IMR-90 (cell line): ENCODE results near the gene TTLL12. TPM values are rescaled to one million over a fixed set of nuclear protein-coding genes. Genes with fewer than 3 reads are reported as not detected.

Experiments used
- ATAC-seq: fragments of 200-7000 bp; cut with Tn5 transposase; 2 replicates; pipeline ENCODE4 v1.9.1; 2020; ENCODE audit warnings: low read depth, mild to moderate bottlenecking, moderate library complexity
- BruUV-seq: library from RNA; stranded (reverse); fragments of 400-500 nt; replicated peaks from 2 replicates; lab custom pipeline; 2021; lab: Mats Ljungman, UMichigan
- CTCF ChIA-PET: fragments of 300-600 bp; formaldehyde crosslinking; extraction: SDS; loops from one replicate; lab custom pipeline; 2021; ENCODE audit warnings: antibody characterized with exemption; lab: Yijun Ruan, JAX
- POLR2A ChIA-PET: fragments of 300-600 bp; sonication (Branson Sonifier 250); formaldehyde crosslinking; loops from one replicate; lab custom pipeline; 2022; ENCODE audit warnings: antibody characterized with exemption; ENCODE audit not compliant: unreplicated experiment; lab: Charles Lee
- DNase-seq: peaks from one replicate; pipeline ENCODE4 v3.0.0; 2013
- H2AFZ ChIP-seq: replicated peaks from 2 replicates; pipeline ENCODE3; 2013; ENCODE audit warnings: low read length, mild to moderate bottlenecking; ENCODE audit not compliant: poor library complexity
- H2AK5ac ChIP-seq: 2 replicates; pipeline ENCODE4 v1.6.1; 2013; ENCODE audit warnings: low read depth, low read length, inconsistent platforms
- H2AK9ac ChIP-seq: replicated peaks from 2 replicates; pipeline ENCODE3; 2013; ENCODE audit warnings: mild to moderate bottlenecking, low read depth, low read length, moderate library complexity; ENCODE audit not compliant: poor library complexity
- H2BK120ac ChIP-seq: 2 replicates; pipeline ENCODE4 v1.6.1; 2013; ENCODE audit warnings: low read depth, low read length, inconsistent platforms
- H2BK15ac ChIP-seq: 3 replicates; pipeline ENCODE4 v1.6.1; 2013; ENCODE audit warnings: low read depth, low read length, inconsistent platforms
- H2BK20ac ChIP-seq: 2 replicates; pipeline ENCODE4 v1.6.1; 2013; ENCODE audit warnings: low read depth, mild to moderate bottlenecking, inconsistent platforms, low read length, moderate library complexity
- H2BK5ac ChIP-seq: 2 replicates; pipeline ENCODE4 v1.6.1; 2013; ENCODE audit warnings: mild to moderate bottlenecking, low read depth, low read length, inconsistent platforms; ENCODE audit not compliant: poor library complexity, severe bottlenecking
- H3K14ac ChIP-seq: replicated peaks from 2 replicates; pipeline ENCODE4 v1.6.1; 2013; ENCODE audit warnings: low read depth, low read length, inconsistent platforms
- H3K18ac ChIP-seq: 2 replicates; pipeline ENCODE4 v1.6.1; 2013; ENCODE audit warnings: low read depth, low read length, control low read depth
- H3K23ac ChIP-seq: 2 replicates; pipeline ENCODE4 v1.6.1; 2013; ENCODE audit warnings: low read depth, low read length, inconsistent platforms
- H3K27ac ChIP-seq: 2 replicates; pipeline ENCODE4 v1.5.1; 2013; ENCODE audit warnings: mild to moderate bottlenecking, control low read depth, low read length; ENCODE audit not compliant: insufficient read depth
- H3K27me3 ChIP-seq: 2 replicates; pipeline ENCODE4 v1.6.1; 2013; ENCODE audit warnings: low read length; ENCODE audit not compliant: control insufficient read depth, insufficient read depth
- H3K36me3 ChIP-seq: 2 replicates; pipeline ENCODE4 v1.6.1; 2013; ENCODE audit warnings: low read length, mixed read lengths; ENCODE audit not compliant: control insufficient read depth, insufficient read depth
- H3K4ac ChIP-seq: 2 replicates; pipeline ENCODE4 v1.6.1; 2013; ENCODE audit warnings: low read depth, low read length, inconsistent platforms
- H3K4me1 ChIP-seq: 2 replicates; pipeline ENCODE4 v1.6.1; 2013; ENCODE audit warnings: low read length, mixed read lengths; ENCODE audit not compliant: control insufficient read depth, insufficient read depth
- H3K4me2 ChIP-seq: 2 replicates; pipeline ENCODE4 v1.6.1; 2013; ENCODE audit warnings: low read depth, mild to moderate bottlenecking, control low read depth, low read length, moderate library complexity
- H3K4me3 ChIP-seq: 2 replicates; pipeline ENCODE4 v1.5.1; 2013; ENCODE audit warnings: low read depth, mild to moderate bottlenecking, control low read depth, low read length, moderate library complexity; ENCODE audit not compliant: insufficient read depth
- H3K56ac ChIP-seq: 2 replicates; pipeline ENCODE4 v1.6.1; 2013; ENCODE audit warnings: low read length, inconsistent platforms; ENCODE audit not compliant: insufficient read depth; ENCODE audit errors: extremely low read depth
- H3K79me1 ChIP-seq, 2 experiments: 2 replicates each; pipeline ENCODE4 v1.6.1; 2013; ENCODE audit warnings: low read length in 2 of 2, inconsistent platforms in 1 of 2, low read depth in 1 of 2
- H3K9ac ChIP-seq: 2 replicates; pipeline ENCODE4 v1.6.1; 2013; ENCODE audit warnings: low read depth, low read length, control low read depth
- H3K9me1 ChIP-seq: 2 replicates; pipeline ENCODE4 v1.6.1; 2013; ENCODE audit warnings: low read length, inconsistent platforms; ENCODE audit not compliant: insufficient read depth
- H3K9me3 ChIP-seq: 2 replicates; pipeline ENCODE4 v1.6.1; 2013; ENCODE audit warnings: low read length; ENCODE audit not compliant: control insufficient read depth, insufficient read depth
- H4K20me1 ChIP-seq: 2 replicates; pipeline ENCODE4 v1.6.1; 2013; ENCODE audit warnings: low read length, inconsistent platforms; ENCODE audit not compliant: insufficient read depth
- H4K5ac ChIP-seq: 2 replicates; pipeline ENCODE4 v1.6.1; 2013; ENCODE audit warnings: mild to moderate bottlenecking, low read depth, low read length, control low read depth
- H4K8ac ChIP-seq, 2 experiments: 2 replicates each; pipeline ENCODE4 v1.6.1; 2013; ENCODE audit warnings: low read depth in 2 of 2, low read length in 2 of 2, control low read depth in 1 of 2, inconsistent platforms in 1 of 2
- H4K91ac ChIP-seq: 2 replicates; pipeline ENCODE4 v1.6.1; 2013; ENCODE audit warnings: low read depth, low read length, inconsistent platforms; ENCODE audit not compliant: insufficient read depth
- BHLHE40 ChIP-seq: fragments of 150-350 bp; IDR thresholded peaks from 2 replicates; pipeline ENCODE4 v1.6.1; 2016; ENCODE audit warnings: mild to moderate bottlenecking, low read depth, low read length
- CEBPB ChIP-seq: IDR thresholded peaks from 2 replicates; pipeline ENCODE4 v1.6.1; 2012; ENCODE audit warnings: low read depth, low read length, improper control_type of control experiment
- CHD1 ChIP-seq: IDR thresholded peaks from 2 replicates; pipeline ENCODE4 v1.6.1; 2012; ENCODE audit warnings: low read depth, low read length, improper control_type of control experiment
- CTCF ChIP-seq: conservative IDR thresholded peaks from 2 replicates; pipeline ENCODE4 v1.5.1; 2012; ENCODE audit warnings: mild to moderate bottlenecking, low read depth, low read length, improper control_type of control experiment
- ELK1 ChIP-seq: fragments of 150-350 bp; IDR thresholded peaks from 2 replicates; pipeline ENCODE4 v1.6.1; 2016; ENCODE audit warnings: low read depth, mild to moderate bottlenecking, low read length, moderate library complexity, borderline replicate concordance
- FOS ChIP-seq: fragments of 150-350 bp; IDR thresholded peaks from 2 replicates; pipeline ENCODE4 v1.6.1; 2016; ENCODE audit warnings: low read depth, low read length
- MAFK ChIP-seq: IDR thresholded peaks from 2 replicates; pipeline ENCODE4 v1.6.1; 2012; ENCODE audit warnings: low read depth, low read length, improper control_type of control experiment
- MAZ ChIP-seq: IDR thresholded peaks from 2 replicates; pipeline ENCODE4 v1.6.1; 2012; ENCODE audit warnings: low read depth, mild to moderate bottlenecking, low read length, improper control_type of control experiment, moderate library complexity, borderline replicate concordance
- MXI1 ChIP-seq: IDR thresholded peaks from 2 replicates; pipeline ENCODE4 v1.6.1; 2012; ENCODE audit warnings: low read depth, mild to moderate bottlenecking, low read length, moderate library complexity, borderline replicate concordance
- NFE2L2 ChIP-seq: fragments of 150-350 bp; IDR thresholded peaks from 2 replicates; pipeline ENCODE4 v1.6.1; 2016; ENCODE audit warnings: low read depth, mild to moderate bottlenecking, low read length
- POLR2A ChIP-seq: IDR thresholded peaks from 2 replicates; pipeline ENCODE4 v1.6.1; 2012; ENCODE audit warnings: mild to moderate bottlenecking, low read depth, low read length
- RAD21 ChIP-seq: IDR thresholded peaks from 2 replicates; pipeline ENCODE4 v1.6.1; 2012; ENCODE audit warnings: low read length, improper control_type of control experiment
- RCOR1 ChIP-seq: IDR thresholded peaks from 2 replicates; pipeline ENCODE4 v1.6.1; 2012; ENCODE audit warnings: mild to moderate bottlenecking, low read length, improper control_type of control experiment; ENCODE audit not compliant: insufficient replicate concordance
- RFX5 ChIP-seq: IDR thresholded peaks from 2 replicates; pipeline ENCODE4 v1.8.0; 2012; ENCODE audit warnings: low read depth, mild to moderate bottlenecking, low read length, moderate library complexity
- SMC3 ChIP-seq: fragments of 150-350 bp; IDR thresholded peaks from 2 replicates; pipeline ENCODE4 v1.6.1; 2016; ENCODE audit warnings: low read depth, mild to moderate bottlenecking, antibody characterized with exemption, low read length, moderate library complexity
- WGBS, 2 experiments: methylation state at CpG; one replicate each; pipeline versions ENCODE4 v1.1.5 to v1.1.7; 2013; ENCODE audit warnings: missing lambda C conversion rate in 2 of 2; ENCODE audit not compliant: insufficient read length in 1 of 2; ENCODE audit errors: extremely low coverage in 2 of 2; 5-methylcytosine and 5-hydroxymethylcytosine counted together
- dilution Hi-C: fragments of 300-500 bp; cut with HindIII; formaldehyde crosslinking; loops from one replicate; pipeline ENCODE4 v1.14.3; 2018; ENCODE audit warnings: low sequenced_read_pairs; ENCODE audit not compliant: unreplicated experiment
- in situ Hi-C: fragments of 300-500 bp; cut with MboI; formaldehyde crosslinking; loops from 3 replicates; pipeline ENCODE4 v1.14.3; 2019; ENCODE audit warnings: low sequenced_read_pairs, inconsistent platforms, mixed read lengths
- intact Hi-C: fragments of 100-400 bp; cut with micrococcal nuclease; formaldehyde crosslinking; loops from 2 replicates; pipeline ENCODE4 v1.10.0; 2022
- polyA plus RNA-seq, 3 experiments: library from polyadenylated mRNA; depleted of rRNA; stranded (reverse); fragments of >200 nt; gene quantifications; 2 replicates each; pipeline ENCODE4 v1.2.3, GENCODE V29; 2012; ENCODE audit warnings: low replicate concordance in 1 of 3
- total RNA-seq: library from RNA; depleted of rRNA; stranded (reverse); fragments of >200 nt; gene quantifications from 2 replicates; pipeline ENCODE4 v1.2.3, GENCODE V29; 2012
- TF ChIP-seq, protein P1 (sequence below): fragments of 150-350 bp; IDR thresholded peaks from 2 replicates; pipeline ENCODE4 v1.6.1; 2017; ENCODE audit warnings: mild to moderate bottlenecking, antibody characterized with exemption, low read length, low read depth

The TTLL12 gene
- total and polyA plus RNA-seq, 2 of the 4 experiments (the other 2 are of a cell fraction) = 20.9 to 30.1 TPM

- 92% methylated on average over 5 of the region's 9 CpGs; no CpG with 5 or more reads in 1 of the 2 experiments for WGBS, 2 experiments
- no peak overlapping the region for H2BK5ac ChIP-seq
Observed at GRCh38 chr22:43170131-43170480, 16.8 kb downstream of the TTLL12 start.

More at GRCh38 chr22:43170131-43170480, 16.8 kb downstream of the TTLL12 start:
- no peak overlapping the region for H3K18ac ChIP-seq
- DNase-seq (no peak), ATAC-seq (no peak)
- H3K4ac ChIP-seq = no peak overlapping the region
- H4K5ac ChIP-seq = no peak overlapping the region
- H3K9ac ChIP-seq = no peak overlapping the region
- H2BK15ac ChIP-seq = no peak overlapping the region
- no peak overlapping the region for H3K27ac ChIP-seq
- dilution Hi-C loops (no loop called here), in situ Hi-C loops (no loop called here), intact Hi-C loops (no loop called here)
- H2AK9ac ChIP-seq = no peak overlapping the region
- H4K20me1 ChIP-seq = no peaks in the 10 kb centered on the region; the same call in none of the 2 replicates
- no TSS peak for BruUV-seq
- TF ChIP-seq SMC3 (no peak), CTCF (no peak), CHD1 (no peak), BHLHE40 (no peak), ELK1 (no peak), MAFK (no peak), MXI1 (no peak), FOS (no peak), NFE2L2 (no peak), POLR2A (no peak), CEBPB (no peak), RCOR1 (no peak), RAD21 (no peak), RFX5 (no peak), MAZ (no peak)
- TF ChIP-seq, protein P1, sequence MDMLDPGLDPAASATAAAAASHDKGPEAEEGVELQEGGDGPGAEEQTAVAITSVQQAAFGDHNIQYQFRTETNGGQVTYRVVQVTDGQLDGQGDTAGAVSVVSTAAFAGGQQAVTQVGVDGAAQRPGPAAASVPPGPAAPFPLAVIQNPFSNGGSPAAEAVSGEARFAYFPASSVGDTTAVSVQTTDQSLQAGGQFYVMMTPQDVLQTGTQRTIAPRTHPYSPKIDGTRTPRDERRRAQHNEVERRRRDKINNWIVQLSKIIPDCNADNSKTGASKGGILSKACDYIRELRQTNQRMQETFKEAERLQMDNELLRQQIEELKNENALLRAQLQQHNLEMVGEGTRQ = no peak
- no peak overlapping the region for H4K91ac ChIP-seq
- H4K8ac ChIP-seq = no peak overlapping the region
- no peak overlapping the region for H2BK120ac ChIP-seq
- H2AFZ ChIP-seq = no peak overlapping the region
- no peaks in the 10 kb centered on the region for H3K27me3 ChIP-seq
- H3K4me2 ChIP-seq = no peak overlapping the region
- ChIA-PET CTCF (no interaction called here), POLR2A (no interaction called here)
- no peak overlapping the region for H2BK20ac ChIP-seq
- no peak overlapping the region for H3K14ac ChIP-seq
- H3K4me1 ChIP-seq = no peaks in the 10 kb centered on the region
- no peak overlapping the region for H2AK5ac ChIP-seq
- peaks cover 43% of the 10 kb centered on the region for H3K36me3 ChIP-seq
- no peaks in the 10 kb centered on the region; the same call in 1 of the 2 replicates for H3K9me1 ChIP-seq
- no peak overlapping the region for H3K4me3 ChIP-seq
- no peaks in the 10 kb centered on the region for H3K9me3 ChIP-seq
- no peak overlapping the region for H3K23ac ChIP-seq
- no peaks in the 10 kb centered on the region for H3K79me1 ChIP-seq
- H3K56ac ChIP-seq = no peak overlapping the region
